Measurements from ENCODE around the gene MACROD2. TPM values are rescaled to one million over a fixed set of nuclear protein-coding genes. Genes with fewer than 3 reads are reported as not detected.

Gene MACROD2
- total RNA-seq, 1 donor from 2014 or later, result 2.4 TPM

DNA sequence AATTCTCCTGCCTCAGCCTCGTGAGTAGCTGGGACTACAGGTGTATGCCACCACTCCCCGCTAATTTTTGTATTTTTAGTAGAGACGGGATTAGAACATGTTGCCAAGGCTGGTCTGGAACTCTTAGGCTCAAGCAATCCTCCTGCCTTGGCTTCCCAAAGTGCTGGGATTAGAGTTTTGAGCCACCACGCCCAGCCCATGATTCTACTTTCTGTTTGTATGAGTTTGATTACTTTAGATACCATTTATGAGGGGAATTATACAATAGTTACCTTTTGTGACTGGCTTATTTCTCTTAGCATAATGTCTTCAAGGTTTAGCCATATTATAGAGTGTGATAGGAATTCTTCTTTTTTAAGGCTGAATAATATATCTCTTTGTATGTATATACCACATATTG lies 897.5 kb downstream of the MACROD2 start:
- FAIRE-seq, result no peak
- no peak for TF ChIP-seq EZH2 (IDR thresholded peaks at IDR 0.05; ENCODE audit: insufficient read depth, low read length)
- TF ChIP-seq, protein P1, sequence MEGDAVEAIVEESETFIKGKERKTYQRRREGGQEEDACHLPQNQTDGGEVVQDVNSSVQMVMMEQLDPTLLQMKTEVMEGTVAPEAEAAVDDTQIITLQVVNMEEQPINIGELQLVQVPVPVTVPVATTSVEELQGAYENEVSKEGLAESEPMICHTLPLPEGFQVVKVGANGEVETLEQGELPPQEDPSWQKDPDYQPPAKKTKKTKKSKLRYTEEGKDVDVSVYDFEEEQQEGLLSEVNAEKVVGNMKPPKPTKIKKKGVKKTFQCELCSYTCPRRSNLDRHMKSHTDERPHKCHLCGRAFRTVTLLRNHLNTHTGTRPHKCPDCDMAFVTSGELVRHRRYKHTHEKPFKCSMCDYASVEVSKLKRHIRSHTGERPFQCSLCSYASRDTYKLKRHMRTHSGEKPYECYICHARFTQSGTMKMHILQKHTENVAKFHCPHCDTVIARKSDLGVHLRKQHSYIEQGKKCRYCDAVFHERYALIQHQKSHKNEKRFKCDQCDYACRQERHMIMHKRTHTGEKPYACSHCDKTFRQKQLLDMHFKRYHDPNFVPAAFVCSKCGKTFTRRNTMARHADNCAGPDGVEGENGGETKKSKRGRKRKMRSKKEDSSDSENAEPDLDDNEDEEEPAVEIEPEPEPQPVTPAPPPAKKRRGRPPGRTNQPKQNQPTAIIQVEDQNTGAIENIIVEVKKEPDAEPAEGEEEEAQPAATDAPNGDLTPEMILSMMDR (IDR thresholded peaks at IDR 0.05; ENCODE audit: insufficient read depth, low read depth, low read length), result no peak
- no peaks in the 10 kb centered on the region for H3K4me1 ChIP-seq (ENCODE audit: insufficient read depth, low read length)

DNA sequence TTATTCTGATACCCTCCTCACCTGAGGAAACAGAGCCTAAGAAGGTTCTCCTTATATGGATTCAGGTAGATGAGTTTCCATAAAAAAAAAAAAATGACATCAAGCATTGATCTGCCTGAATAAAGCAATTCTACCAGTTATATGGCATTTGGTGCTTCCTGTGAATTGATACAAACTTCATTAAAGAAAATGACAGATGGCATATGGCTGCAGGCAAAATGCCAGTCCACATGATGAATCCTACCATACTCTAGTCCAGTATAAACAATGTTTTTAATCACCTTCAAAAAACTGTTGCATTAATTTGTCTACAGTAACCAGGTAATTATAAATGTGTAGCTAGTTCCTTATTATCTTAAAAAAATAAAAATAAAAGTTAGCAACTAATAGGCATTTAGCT lies 901.3 kb downstream of the MACROD2 start:
- no peaks in the 10 kb centered on the region for H3K9me3 ChIP-seq (ENCODE audit: insufficient read depth, low read depth, low read length)
- Mint-ChIP-seq H3K9me3 (ENCODE audit: unreplicated experiment) (no peaks in the 10 kb centered on the region), H3K27ac (ENCODE audit: unreplicated experiment) (no peak overlapping the region), H3K27me3 (ENCODE audit: low read depth, unreplicated experiment) (no peaks in the 10 kb centered on the region), H3K4me3 (ENCODE audit: unreplicated experiment) (no peak overlapping the region), H3K4me1 (ENCODE audit: low read depth, unreplicated experiment) (no peaks in the 10 kb centered on the region), H3K36me3 (ENCODE audit: low read depth, unreplicated experiment) (no peaks in the 10 kb centered on the region)
- H3K36me3 ChIP-seq (ENCODE audit: insufficient read depth, low read length), result no peaks in the 10 kb centered on the region
- H2AFZ ChIP-seq (ENCODE audit: low read depth, low read length), result no peak overlapping the region
- H3K4me3 ChIP-seq (ENCODE audit: insufficient read depth, low read depth, low read length), result no peak overlapping the region
- no peak overlapping the region for H3K9ac ChIP-seq (ENCODE audit: low read length)
- no peaks in the 10 kb centered on the region for H3K79me2 ChIP-seq (ENCODE audit: insufficient read depth, low read length)
- no peak for TF ChIP-seq EZH2 (IDR thresholded peaks at IDR 0.05; ENCODE audit: insufficient read depth, low read length)
- TF ChIP-seq, protein P1 (IDR thresholded peaks at IDR 0.05; ENCODE audit: insufficient read depth, low read depth, low read length), result no peak
- no peak overlapping the region for H3K4me2 ChIP-seq (ENCODE audit: low read length)
- no peak for FAIRE-seq
- DNase-seq (ENCODE audit: low read depth), result no peak
- no peaks in the 10 kb centered on the region for H4K20me1 ChIP-seq (ENCODE audit: insufficient read depth, low read length)
- H3K4me1 ChIP-seq (ENCODE audit: insufficient read depth, low read length), result no peaks in the 10 kb centered on the region
- H3K27me3 ChIP-seq (ENCODE audit: insufficient read depth, low read length), result no peaks in the 10 kb centered on the region
- no peak overlapping the region for H3K27ac ChIP-seq (ENCODE audit: low read depth, low read length)

More for the DNA sequence above, 897.5 kb downstream of the MACROD2 start:
- H3K27ac ChIP-seq (ENCODE audit: low read depth, low read length), result no peak overlapping the region
- no peaks in the 10 kb centered on the region for H3K9me3 ChIP-seq (ENCODE audit: insufficient read depth, low read depth, low read length)
- no peaks in the 10 kb centered on the region for H3K79me2 ChIP-seq (ENCODE audit: insufficient read depth, low read length)
- no peaks in the 10 kb centered on the region for H3K4me1 Mint-ChIP-seq (ENCODE audit: low read depth, unreplicated experiment)
- no peaks in the 10 kb centered on the region for H3K27me3 ChIP-seq (ENCODE audit: insufficient read depth, low read length)
- no peak overlapping the region for H3K4me3 Mint-ChIP-seq (ENCODE audit: unreplicated experiment)
- H3K27me3 Mint-ChIP-seq (ENCODE audit: low read depth, unreplicated experiment), result no peaks in the 10 kb centered on the region
- DNase-seq (ENCODE audit: low read depth), result no peak
- no peak overlapping the region for H3K27ac Mint-ChIP-seq (ENCODE audit: unreplicated experiment)
- no peaks in the 10 kb centered on the region for H4K20me1 ChIP-seq (ENCODE audit: insufficient read depth, low read length)
- H3K4me3 ChIP-seq (ENCODE audit: insufficient read depth, low read depth, low read length), result no peak overlapping the region
- no peaks in the 10 kb centered on the region for H3K9me3 Mint-ChIP-seq (ENCODE audit: unreplicated experiment)
- H2AFZ ChIP-seq (ENCODE audit: low read depth, low read length), result no peak overlapping the region
- no peaks in the 10 kb centered on the region for H3K36me3 Mint-ChIP-seq (ENCODE audit: low read depth, unreplicated experiment)
- H3K9ac ChIP-seq (ENCODE audit: low read length), result no peak overlapping the region
- no peak overlapping the region for H3K4me2 ChIP-seq (ENCODE audit: low read length)
- H3K36me3 ChIP-seq (ENCODE audit: insufficient read depth, low read length), result no peaks in the 10 kb centered on the region

DNA sequence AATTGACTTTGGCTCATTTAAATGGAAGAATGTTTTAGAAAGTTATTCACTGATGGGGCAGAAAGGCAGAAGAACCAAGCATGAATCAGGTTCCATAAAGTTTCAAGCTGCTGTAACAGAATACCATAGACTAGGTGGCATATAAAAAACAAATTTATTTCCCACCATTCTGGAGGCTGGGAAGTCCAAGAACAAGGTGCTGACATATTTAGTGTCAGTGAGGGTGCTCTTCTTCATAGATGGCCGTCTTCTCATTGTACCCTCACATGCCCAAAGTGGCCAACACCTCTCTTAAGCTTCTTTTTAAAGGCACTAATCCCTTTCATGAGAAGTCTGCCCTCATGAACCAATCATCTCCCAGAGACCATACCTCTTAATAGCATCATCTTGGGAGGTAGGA lies 902.3 kb downstream of the MACROD2 start:
- H3K4me1 ChIP-seq (ENCODE audit: insufficient read depth, low read length), result no peaks in the 10 kb centered on the region
- no peaks in the 10 kb centered on the region for H3K36me3 ChIP-seq (ENCODE audit: insufficient read depth, low read length)
- Mint-ChIP-seq H3K27ac (ENCODE audit: unreplicated experiment) (no peak overlapping the region), H3K36me3 (ENCODE audit: low read depth, unreplicated experiment) (no peaks in the 10 kb centered on the region), H3K4me1 (ENCODE audit: low read depth, unreplicated experiment) (peaks cover 6% of the 10 kb centered on the region), H3K4me3 (ENCODE audit: unreplicated experiment) (no peak overlapping the region), H3K9me3 (ENCODE audit: unreplicated experiment) (no peaks in the 10 kb centered on the region), H3K27me3 (ENCODE audit: low read depth, unreplicated experiment) (no peaks in the 10 kb centered on the region)
- H3K9ac ChIP-seq (ENCODE audit: low read length), result no peak overlapping the region
- H2AFZ ChIP-seq (ENCODE audit: low read depth, low read length), result no peak overlapping the region
- FAIRE-seq, result peak; percentile 39
- no peaks in the 10 kb centered on the region for H3K9me3 ChIP-seq (ENCODE audit: insufficient read depth, low read depth, low read length)
- no peak overlapping the region for H3K4me2 ChIP-seq (ENCODE audit: low read length)
- no peaks in the 10 kb centered on the region for H4K20me1 ChIP-seq (ENCODE audit: insufficient read depth, low read length)
- no peak for TF ChIP-seq EZH2 (IDR thresholded peaks at IDR 0.05; ENCODE audit: insufficient read depth, low read length)
- TF ChIP-seq, protein P1 (IDR thresholded peaks at IDR 0.05; ENCODE audit: insufficient read depth, low read depth, low read length), result no peak
- no peaks in the 10 kb centered on the region for H3K27me3 ChIP-seq (ENCODE audit: insufficient read depth, low read length)
- H3K27ac ChIP-seq (ENCODE audit: low read depth, low read length), result no peak overlapping the region
- no peaks in the 10 kb centered on the region for H3K79me2 ChIP-seq (ENCODE audit: insufficient read depth, low read length)
- DNase-seq (ENCODE audit: low read depth), result no peak
- H3K4me3 ChIP-seq (ENCODE audit: insufficient read depth, low read depth, low read length), result no peak overlapping the region
